ENCODE measurements around the gene TERT. TPM values are rescaled to one million over a fixed set of nuclear protein-coding genes. Genes with fewer than 3 reads are reported as not detected.

The TERT gene
- total RNA-seq, 3 donors from 2014 or later, result under 0.01 TPM; not detected in 2

GRCh38 chr5:1240496-1241260, 54.2 kb downstream of the TERT start:
- Histone ChIP-seq H3K9me3 (peaks cover 7 to 11% of the 10 kb centered on the region in 2 donors), H3K4me3 (no peak overlapping the region), H3K27ac (no peak overlapping the region), H3K36me3 (no peaks in the 10 kb centered on the region), H3K4me1 (no peaks in the 10 kb centered on the region), H3K27me3 (peaks cover 0 to 34% of the 10 kb centered on the region in 2 donors)
- intact Hi-C loops (cut with DNase I; ENCODE audit: low total_unique reads), result no loop called here
- no peak for TF ChIP-seq POLR2AphosphoS5 (IDR thresholded peaks at IDR 0.05)
- no peak for DNase-seq (ENCODE audit: low spot score in 2 of 2)

DNA sequence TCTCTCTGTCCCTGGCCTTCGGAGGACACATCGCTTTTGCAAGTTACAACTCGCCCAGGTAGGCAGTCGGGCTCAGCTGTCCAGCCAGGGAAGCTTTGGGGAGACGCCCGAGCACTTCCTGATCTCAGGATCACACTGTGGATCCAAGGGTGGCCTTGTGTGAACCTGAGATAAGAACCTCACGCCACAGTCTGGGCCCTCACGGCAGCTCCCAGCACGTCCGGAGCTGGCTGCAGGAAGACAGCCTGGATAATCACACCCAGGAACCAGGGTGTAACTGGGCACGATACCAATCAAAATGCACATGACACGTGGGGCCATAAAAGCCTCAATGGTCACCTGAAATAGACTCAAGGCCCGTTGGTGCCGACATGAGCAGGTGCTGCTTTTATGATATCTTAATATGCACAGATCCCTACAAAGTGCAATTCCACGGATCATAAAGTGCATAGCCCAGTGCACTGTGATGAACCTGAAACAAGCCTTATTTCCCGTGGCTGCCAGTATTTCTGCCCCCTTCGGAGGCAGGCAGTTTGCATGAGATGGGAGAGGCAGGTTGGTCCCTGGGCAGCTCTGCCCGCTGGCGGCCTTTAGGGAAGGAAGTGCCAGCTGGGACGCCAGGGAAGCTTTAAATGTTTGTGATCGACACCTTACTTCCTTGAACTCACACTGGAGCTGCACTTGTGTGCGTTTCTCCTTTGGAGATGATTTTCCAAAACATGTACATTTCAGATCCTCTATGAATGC, 55.2 kb downstream of the TERT start:
- H3K9me3 ChIP-seq, result peaks cover 15 to 20% of the 10 kb centered on the region in 2 donors
- H3K36me3 ChIP-seq, result no peaks in the 10 kb centered on the region
- TF ChIP-seq POLR2A (IDR thresholded peaks at IDR 0.05) (no peak), POLR2AphosphoS5 (IDR thresholded peaks at IDR 0.05) (no peak)
- TF ChIP-seq, protein P1, sequence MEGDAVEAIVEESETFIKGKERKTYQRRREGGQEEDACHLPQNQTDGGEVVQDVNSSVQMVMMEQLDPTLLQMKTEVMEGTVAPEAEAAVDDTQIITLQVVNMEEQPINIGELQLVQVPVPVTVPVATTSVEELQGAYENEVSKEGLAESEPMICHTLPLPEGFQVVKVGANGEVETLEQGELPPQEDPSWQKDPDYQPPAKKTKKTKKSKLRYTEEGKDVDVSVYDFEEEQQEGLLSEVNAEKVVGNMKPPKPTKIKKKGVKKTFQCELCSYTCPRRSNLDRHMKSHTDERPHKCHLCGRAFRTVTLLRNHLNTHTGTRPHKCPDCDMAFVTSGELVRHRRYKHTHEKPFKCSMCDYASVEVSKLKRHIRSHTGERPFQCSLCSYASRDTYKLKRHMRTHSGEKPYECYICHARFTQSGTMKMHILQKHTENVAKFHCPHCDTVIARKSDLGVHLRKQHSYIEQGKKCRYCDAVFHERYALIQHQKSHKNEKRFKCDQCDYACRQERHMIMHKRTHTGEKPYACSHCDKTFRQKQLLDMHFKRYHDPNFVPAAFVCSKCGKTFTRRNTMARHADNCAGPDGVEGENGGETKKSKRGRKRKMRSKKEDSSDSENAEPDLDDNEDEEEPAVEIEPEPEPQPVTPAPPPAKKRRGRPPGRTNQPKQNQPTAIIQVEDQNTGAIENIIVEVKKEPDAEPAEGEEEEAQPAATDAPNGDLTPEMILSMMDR (IDR thresholded peaks at IDR 0.05), result no peak
- no peaks in the 10 kb centered on the region for H3K4me1 ChIP-seq
- H3K27me3 ChIP-seq, result peaks cover 0 to 24% of the 10 kb centered on the region in 2 donors
- no peak overlapping the region for H3K4me3 ChIP-seq
- no peak overlapping the region for H3K27ac ChIP-seq
- DNase-seq (ENCODE audit: low spot score in 2 of 2), result no peak
- intact Hi-C loops (cut with DNase I; ENCODE audit: low total_unique reads), result no loop called here

DNA sequence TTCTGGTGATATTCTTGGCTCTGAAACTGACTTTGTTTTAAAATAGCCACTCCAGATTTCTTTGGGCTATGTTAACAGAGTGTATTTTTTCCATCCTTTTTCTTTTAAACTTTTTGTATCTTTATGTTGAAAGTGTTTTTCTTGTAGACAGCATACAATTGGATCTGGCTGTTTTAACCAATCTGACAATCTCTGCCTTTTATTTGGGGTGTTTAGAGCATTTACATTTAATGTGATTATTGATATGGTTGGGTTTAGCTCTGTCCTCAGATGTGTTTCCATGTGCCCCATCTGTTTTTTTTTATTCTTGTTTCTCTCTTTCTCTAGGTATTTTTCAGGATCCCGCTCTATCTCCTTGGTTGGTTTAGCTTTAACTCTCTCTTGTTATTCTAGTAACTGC, 59.0 kb downstream of the TERT start:
- Histone ChIP-seq H3K27ac (no peak overlapping the region), H3K27me3 (peaks cover 0 to 20% of the 10 kb centered on the region in 2 donors), H3K9me3 (peaks cover 20 to 26% of the 10 kb centered on the region in 2 donors), H3K4me3 (no peak overlapping the region), H3K36me3 (no peaks in the 10 kb centered on the region), H3K4me1 (no peaks in the 10 kb centered on the region)
- TF ChIP-seq, protein P1 (IDR thresholded peaks at IDR 0.05), result no peak
- no peak for TF ChIP-seq POLR2A (IDR thresholded peaks at IDR 0.05)
- TF ChIP-seq POLR2AphosphoS5 (IDR thresholded peaks at IDR 0.05), result no peak
- DNase-seq (ENCODE audit: low spot score in 2 of 2), result no peak
- intact Hi-C loops (cut with DNase I; ENCODE audit: low total_unique reads), result no loop called here

DNA sequence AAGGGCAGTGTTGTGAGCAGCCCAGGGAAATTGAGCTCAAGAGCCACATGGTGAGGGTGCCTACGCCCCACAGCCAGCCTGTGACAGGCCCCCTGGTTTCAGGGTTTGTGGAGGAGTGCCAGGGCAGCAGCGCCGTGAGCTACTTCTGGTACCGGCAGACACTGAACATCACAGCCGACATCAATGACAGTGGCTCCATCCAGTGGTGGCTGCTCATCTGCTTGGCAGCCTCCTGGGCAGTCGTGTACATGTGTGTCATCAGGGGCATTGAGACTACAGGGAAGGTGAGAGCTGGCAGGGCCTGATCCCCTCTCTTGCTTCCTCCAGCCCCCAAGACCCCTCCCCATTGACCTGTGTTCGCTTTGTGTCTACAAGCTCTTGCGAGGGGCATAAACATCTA, 59.5 kb downstream of the TERT start:
- TF ChIP-seq, protein P1 (IDR thresholded peaks at IDR 0.05), result no peak
- TF ChIP-seq POLR2AphosphoS5 (IDR thresholded peaks at IDR 0.05), result no peak
- TF ChIP-seq POLR2A (IDR thresholded peaks at IDR 0.05), result no peak
- no peaks in the 10 kb centered on the region for H3K36me3 ChIP-seq
- H3K27ac ChIP-seq, result no peak overlapping the region
- H3K4me1 ChIP-seq, result no peaks in the 10 kb centered on the region
- intact Hi-C loops (cut with DNase I; ENCODE audit: low total_unique reads), result no loop called here
- H3K4me3 ChIP-seq, result no peak overlapping the region
- peaks cover 20 to 26% of the 10 kb centered on the region in 2 donors for H3K9me3 ChIP-seq
- no peak for DNase-seq (ENCODE audit: low spot score in 2 of 2)
- H3K27me3 ChIP-seq, result peaks cover 0 to 25% of the 10 kb centered on the region in 2 donors

GRCh38 chr5:1232780-1233179, 62.1 kb downstream of the TERT start:
- Histone ChIP-seq H3K27ac (no peak overlapping the region), H3K9me3 (peaks cover 20 to 26% of the 10 kb centered on the region in 2 donors), H3K4me1 (no peaks in the 10 kb centered on the region), H3K4me3 (no peak overlapping the region), H3K36me3 (no peaks in the 10 kb centered on the region), H3K27me3 (peaks cover 0 to 50% of the 10 kb centered on the region in 2 donors)
- TF ChIP-seq POLR2A (IDR thresholded peaks at IDR 0.05) (no peak), POLR2AphosphoS5 (IDR thresholded peaks at IDR 0.05) (no peak)
- TF ChIP-seq, protein P1 (IDR thresholded peaks at IDR 0.05), result no peak
- intact Hi-C loops (cut with DNase I; ENCODE audit: low total_unique reads), result loop anchor here (1.0 kb wide), 2 partner anchors 12 to 15 kb away; no protein-coding TSS in a partner anchor
- DNase-seq (ENCODE audit: low spot score in 2 of 2), result no peak

Data from breast epithelium (tissue), 4 donors.